Prostate gland (tissue), 2 donors: ENCODE measurements around the gene PAX8.
"Not testable (repeated sequence)": the region's sequence is repeated elsewhere in the genome, so short reads cannot be mapped to it uniquely, and the experiment has no call there.

Source experiments
- POLR2A ChIP-seq: fragments of 450-650 bp; IDR thresholded peaks from one replicate; pipeline ENCODE4 v1.6.1; 2016; ENCODE audit warnings: antibody characterized with exemption, mild to moderate bottlenecking
- POLR2AphosphoS5 ChIP-seq: sonication (generic); formaldehyde crosslinking; IDR thresholded peaks from one replicate; pipeline ENCODE4 v1.6.1; 2017; ENCODE audit warnings: antibody characterized with exemption
- TF ChIP-seq, protein P1 (sequence below), 4 experiments: fragments of 200-600 bp in 2 of 4; fragments of 450-650 bp in 2 of 4; sonication (generic) in 2 of 4; IDR thresholded peaks; 1 replicate in 3 of 4; 2 replicates in 1 of 4; pipeline ENCODE4 v1.5.1; 2016 to 2019; ENCODE audit warnings: antibody characterized with exemption in 4 of 4, mild to moderate bottlenecking in 2 of 4, moderate library complexity in 2 of 4

GRCh38 chr2:113288117-113288673 lies 9.5 kb upstream of the PAX8 start:
- TF ChIP-seq POLR2A, POLR2AphosphoS5: not testable (repeated sequence)
- TF ChIP-seq, protein P1, sequence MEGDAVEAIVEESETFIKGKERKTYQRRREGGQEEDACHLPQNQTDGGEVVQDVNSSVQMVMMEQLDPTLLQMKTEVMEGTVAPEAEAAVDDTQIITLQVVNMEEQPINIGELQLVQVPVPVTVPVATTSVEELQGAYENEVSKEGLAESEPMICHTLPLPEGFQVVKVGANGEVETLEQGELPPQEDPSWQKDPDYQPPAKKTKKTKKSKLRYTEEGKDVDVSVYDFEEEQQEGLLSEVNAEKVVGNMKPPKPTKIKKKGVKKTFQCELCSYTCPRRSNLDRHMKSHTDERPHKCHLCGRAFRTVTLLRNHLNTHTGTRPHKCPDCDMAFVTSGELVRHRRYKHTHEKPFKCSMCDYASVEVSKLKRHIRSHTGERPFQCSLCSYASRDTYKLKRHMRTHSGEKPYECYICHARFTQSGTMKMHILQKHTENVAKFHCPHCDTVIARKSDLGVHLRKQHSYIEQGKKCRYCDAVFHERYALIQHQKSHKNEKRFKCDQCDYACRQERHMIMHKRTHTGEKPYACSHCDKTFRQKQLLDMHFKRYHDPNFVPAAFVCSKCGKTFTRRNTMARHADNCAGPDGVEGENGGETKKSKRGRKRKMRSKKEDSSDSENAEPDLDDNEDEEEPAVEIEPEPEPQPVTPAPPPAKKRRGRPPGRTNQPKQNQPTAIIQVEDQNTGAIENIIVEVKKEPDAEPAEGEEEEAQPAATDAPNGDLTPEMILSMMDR (IDR thresholded peaks at IDR 0.05) = not testable (repeated sequence)
